Psoas muscle (tissue), 8 donors: ENCODE measurements around the gene FICD. TPM values are rescaled to one million over a fixed set of nuclear protein-coding genes. Genes with fewer than 3 reads are reported as not detected.

Experiments
- ATAC-seq, 4 donors: fragments of 200-7000 bp; cut with Tn5 transposase; one replicate each; pipeline ENCODE4 v1.9.1; 2020; ENCODE audit warnings: moderate library complexity in 3 of 4, mild to moderate bottlenecking in 2 of 4
- DNase-seq, 2 donors: peaks; one replicate each; pipeline ENCODE4 v3.0.0-alpha.2; 2020
- H3K27ac ChIP-seq: fragments of 200-600 bp; one replicate; pipeline ENCODE4 v1.8.0; 2022
- H3K27me3 ChIP-seq, 3 donors: fragments of 200-600 bp in 1 of 3; one replicate each; pipeline versions ENCODE4 v1.6.1 to v1.8.0; 2013 to 2022; ENCODE audit warnings: low read length in 2 of 3, mild to moderate bottlenecking in 2 of 3, moderate library complexity in 1 of 3; ENCODE audit not compliant: insufficient read depth in 3 of 3
- H3K36me3 ChIP-seq, 2 donors: fragments of 200-600 bp in 1 of 2; one replicate each; pipeline versions ENCODE4 v1.6.1 to v1.8.0; 2013 to 2022; ENCODE audit warnings: low read depth in 1 of 2, mild to moderate bottlenecking in 1 of 2, moderate library complexity in 1 of 2; ENCODE audit not compliant: insufficient read depth in 1 of 2
- H3K4me1 ChIP-seq: fragments of 200-600 bp; one replicate; pipeline ENCODE4 v1.8.0; 2022
- H3K4me3 ChIP-seq: fragments of 200-600 bp; one replicate; pipeline ENCODE4 v1.8.0; 2022; ENCODE audit warnings: mild to moderate bottlenecking
- H3K9me3 ChIP-seq: fragments of 200-600 bp; one replicate; pipeline ENCODE4 v1.8.0; 2022
- CTCF ChIP-seq: fragments of 200-600 bp; IDR thresholded peaks from one replicate; pipeline ENCODE4 v1.8.0; 2022; ENCODE audit warnings: antibody characterized with exemption
- WGBS, 3 donors: extraction: QIAGEN DNeasy Blood & Tissue Kit; methylation state at CpG; one replicate each; pipeline versions ENCODE4 v1.1.6 to v1.1.7; 2013; 5-methylcytosine and 5-hydroxymethylcytosine counted together
- intact Hi-C, 2 donors: fragments of 100-400 bp; cut with DNase I; formaldehyde crosslinking; loops; one replicate each; pipeline versions ENCODE4 v1.11.0 to v1.14.2; 2022
- polyA plus RNA-seq, 3 donors: library from polyadenylated mRNA; stranded (reverse); fragments of 200-250 nt; gene quantifications; one replicate each; pipeline ENCODE4 v1.2.3, GENCODE V29; 2013
- total RNA-seq, 4 donors: library from RNA; stranded (reverse); fragmentation: NEBNext Ultra II Directional in 2 of 4; extraction: Animal tissue kit (Norgen Biotek cat#: 25700) in 2 of 4; gene quantifications; one replicate each; pipeline versions ENCODE4 v1.2.1 to v1.2.4, GENCODE V29; 2021 to 2023
- donor health status: healthy with polysubstance abuse.
- donor health status: DM: no; HTN: no; CAD: no; lungs with moderate emphysema.
- donor health status: Bipolar disorder and iron deficiency.
- donor health status: healthy.
- donor health status: DM: yes; HTN: yes; CAD: no.
- donor health status: DM: no; HTN: no; CAD: no.
- donor health status: DM: no; HTN: no; CAD: no.
- donor health status: DM: yes; HTN: yes; CAD: no.

FICD gene
- total and polyA plus RNA-seq, 7 donors = 1.6 to 5.5 (median 4.2) TPM

GRCh38 chr12:108561852-108562347 lies 46.8 kb downstream of the FICD start:
- 1 to 2% (median 1%) methylated on average over 20 of the region's 20 CpGs for WGBS, 3 donors
- DNase-seq (no peak), ATAC-seq (peak in 2 of 4 donors; percentile 4)
- Histone ChIP-seq H3K27ac (peak overlapping the region; percentile 97), H3K4me1 (peaks cover 61% of the 10 kb centered on the region), H3K36me3 (peaks cover 12 to 42% of the 10 kb centered on the region in 2 donors), H3K4me3 (peak overlapping the region; percentile 76), H3K27me3 (no peaks in the 10 kb centered on the region), H3K9me3 (no peaks in the 10 kb centered on the region)
- TF ChIP-seq CTCF = no peak
- intact Hi-C loops = loop anchor here (5.0 to 10.0 kb wide), 4 partner anchors 243 to 530 kb away; partner anchors contain the start of genes SSH1 (in 2 of the 2) and ALKBH2 (in 1 of the 2)

GRCh38 chr12:108562348-108563135 lies 47.5 kb downstream of the FICD start, which contains the start of gene ISCU:
TSS of gene ISCU (plus strand) at chr12:108562596. CDS start at chr12:108562623, 27 bp downstream.
- intact Hi-C loops = loop anchor here (5.0 to 10.0 kb wide), 4 partner anchors 242 to 530 kb away; partner anchors contain the start of genes SSH1 (in 2 of the 2) and ALKBH2 (in 1 of the 2)
- peak; percentile 99 for DNase-seq
- no peaks in the 10 kb centered on the region for H3K27me3 ChIP-seq
- peaks cover 55% of the 10 kb centered on the region for H3K4me1 ChIP-seq
- H3K27ac ChIP-seq = peak within 1 kb of the TSS; percentile 97
- 0 to 1% (median 0%) methylated on average over 45 to 72 of the region's 72 CpGs for WGBS, 3 donors
- peak within 1 kb of the TSS; percentile 76 for H3K4me3 ChIP-seq
- peaks cover 13 to 46% of the 10 kb centered on the region in 2 donors for H3K36me3 ChIP-seq
- H3K9me3 ChIP-seq = no peaks in the 10 kb centered on the region
- peak; percentile 87 to 90 (median 88) for ATAC-seq
- no peak for TF ChIP-seq CTCF

- peak; percentile 38 to 62 (median 53) for ATAC-seq
- Histone ChIP-seq H3K27me3 (no peaks in the 10 kb centered on the region), H3K36me3 (peaks cover 19 to 47% of the 10 kb centered on the region in 2 donors), H3K4me1 (peaks cover 48% of the 10 kb centered on the region), H3K27ac (peak overlapping the region; percentile 97), H3K9me3 (no peaks in the 10 kb centered on the region), H3K4me3 (peak overlapping the region; percentile 76)
- intact Hi-C loops = loop anchor here (5.0 to 10.0 kb wide), 4 partner anchors 242 to 529 kb away; partner anchors contain the start of genes SSH1 (in 2 of the 2) and ALKBH2 (in 1 of the 2)
- peak; percentile 86 for TF ChIP-seq CTCF
- DNase-seq = peak; percentile 85 to 88
- WGBS, 3 donors = 1 to 2% (median 1%) methylated on average over 14 of the region's 14 CpGs
Observed at GRCh38 chr12:108563136-108563803, 48.2 kb downstream of the FICD start.

- Histone ChIP-seq H3K4me3 (peak overlapping the region; percentile 76), H3K27me3 (no peaks in the 10 kb centered on the region), H3K9me3 (no peaks in the 10 kb centered on the region), H3K4me1 (peaks cover 45% of the 10 kb centered on the region), H3K36me3 (peaks cover 23 to 49% of the 10 kb centered on the region in 2 donors), H3K27ac (peak overlapping the region; percentile 97)
- DNase-seq (no peak), ATAC-seq (no peak)
- TF ChIP-seq CTCF = no peak
- 0 to 3% (median 0%) methylated on average over 1 of the region's 1 CpG for WGBS, 3 donors
- intact Hi-C loops = loop anchor here (1.0 to 10.0 kb wide), 7 partner anchors 55 to 529 kb away; partner anchors contain the start of genes SSH1 (in 2 of the 2) and ALKBH2 (in 1 of the 2)
Observed at GRCh38 chr12:108563804-108564151, 48.7 kb downstream of the FICD start.
